IMR-90 (cell line): ENCODE results near the gene UNC93B1. TPM values are rescaled to one million over a fixed set of nuclear protein-coding genes. Genes with fewer than 3 reads are reported as not detected.

Experiments used
- ATAC-seq: fragments of 200-7000 bp; cut with Tn5 transposase; 2 replicates; pipeline ENCODE4 v1.9.1; 2020; ENCODE audit warnings: low read depth, mild to moderate bottlenecking, moderate library complexity
- BruUV-seq: library from RNA; stranded (reverse); fragments of 400-500 nt; replicated peaks from 2 replicates; lab custom pipeline; 2021; lab: Mats Ljungman, UMichigan
- CTCF ChIA-PET: fragments of 300-600 bp; formaldehyde crosslinking; extraction: SDS; loops from one replicate; lab custom pipeline; 2021; ENCODE audit warnings: antibody characterized with exemption; lab: Yijun Ruan, JAX
- POLR2A ChIA-PET: fragments of 300-600 bp; sonication (Branson Sonifier 250); formaldehyde crosslinking; loops from one replicate; lab custom pipeline; 2022; ENCODE audit warnings: antibody characterized with exemption; ENCODE audit not compliant: unreplicated experiment; lab: Charles Lee
- DNase-seq: peaks from one replicate; pipeline ENCODE4 v3.0.0; 2013
- H2AFZ ChIP-seq: replicated peaks from 2 replicates; pipeline ENCODE3; 2013; ENCODE audit warnings: low read length, mild to moderate bottlenecking; ENCODE audit not compliant: poor library complexity
- H2AK5ac ChIP-seq: 2 replicates; pipeline ENCODE4 v1.6.1; 2013; ENCODE audit warnings: low read depth, low read length, inconsistent platforms
- H2AK9ac ChIP-seq: replicated peaks from 2 replicates; pipeline ENCODE3; 2013; ENCODE audit warnings: mild to moderate bottlenecking, low read depth, low read length, moderate library complexity; ENCODE audit not compliant: poor library complexity
- H2BK120ac ChIP-seq: 2 replicates; pipeline ENCODE4 v1.6.1; 2013; ENCODE audit warnings: low read depth, low read length, inconsistent platforms
- H2BK15ac ChIP-seq: 3 replicates; pipeline ENCODE4 v1.6.1; 2013; ENCODE audit warnings: low read depth, low read length, inconsistent platforms
- H2BK20ac ChIP-seq: 2 replicates; pipeline ENCODE4 v1.6.1; 2013; ENCODE audit warnings: low read depth, mild to moderate bottlenecking, inconsistent platforms, low read length, moderate library complexity
- H2BK5ac ChIP-seq: 2 replicates; pipeline ENCODE4 v1.6.1; 2013; ENCODE audit warnings: mild to moderate bottlenecking, low read depth, low read length, inconsistent platforms; ENCODE audit not compliant: poor library complexity, severe bottlenecking
- H3K14ac ChIP-seq: replicated peaks from 2 replicates; pipeline ENCODE4 v1.6.1; 2013; ENCODE audit warnings: low read depth, low read length, inconsistent platforms
- H3K18ac ChIP-seq: 2 replicates; pipeline ENCODE4 v1.6.1; 2013; ENCODE audit warnings: low read depth, low read length, control low read depth
- H3K23ac ChIP-seq: 2 replicates; pipeline ENCODE4 v1.6.1; 2013; ENCODE audit warnings: low read depth, low read length, inconsistent platforms
- H3K27ac ChIP-seq: 2 replicates; pipeline ENCODE4 v1.5.1; 2013; ENCODE audit warnings: mild to moderate bottlenecking, control low read depth, low read length; ENCODE audit not compliant: insufficient read depth
- H3K27me3 ChIP-seq: 2 replicates; pipeline ENCODE4 v1.6.1; 2013; ENCODE audit warnings: low read length; ENCODE audit not compliant: control insufficient read depth, insufficient read depth
- H3K36me3 ChIP-seq: 2 replicates; pipeline ENCODE4 v1.6.1; 2013; ENCODE audit warnings: low read length, mixed read lengths; ENCODE audit not compliant: control insufficient read depth, insufficient read depth
- H3K4ac ChIP-seq: 2 replicates; pipeline ENCODE4 v1.6.1; 2013; ENCODE audit warnings: low read depth, low read length, inconsistent platforms
- H3K4me1 ChIP-seq: 2 replicates; pipeline ENCODE4 v1.6.1; 2013; ENCODE audit warnings: low read length, mixed read lengths; ENCODE audit not compliant: control insufficient read depth, insufficient read depth
- H3K4me2 ChIP-seq: 2 replicates; pipeline ENCODE4 v1.6.1; 2013; ENCODE audit warnings: low read depth, mild to moderate bottlenecking, control low read depth, low read length, moderate library complexity
- H3K4me3 ChIP-seq: 2 replicates; pipeline ENCODE4 v1.5.1; 2013; ENCODE audit warnings: low read depth, mild to moderate bottlenecking, control low read depth, low read length, moderate library complexity; ENCODE audit not compliant: insufficient read depth
- H3K56ac ChIP-seq: 2 replicates; pipeline ENCODE4 v1.6.1; 2013; ENCODE audit warnings: low read length, inconsistent platforms; ENCODE audit not compliant: insufficient read depth; ENCODE audit errors: extremely low read depth
- H3K79me1 ChIP-seq, 2 experiments: 2 replicates each; pipeline ENCODE4 v1.6.1; 2013; ENCODE audit warnings: low read length in 2 of 2, inconsistent platforms in 1 of 2, low read depth in 1 of 2
- H3K9ac ChIP-seq: 2 replicates; pipeline ENCODE4 v1.6.1; 2013; ENCODE audit warnings: low read depth, low read length, control low read depth
- H3K9me1 ChIP-seq: 2 replicates; pipeline ENCODE4 v1.6.1; 2013; ENCODE audit warnings: low read length, inconsistent platforms; ENCODE audit not compliant: insufficient read depth
- H3K9me3 ChIP-seq: 2 replicates; pipeline ENCODE4 v1.6.1; 2013; ENCODE audit warnings: low read length; ENCODE audit not compliant: control insufficient read depth, insufficient read depth
- H4K20me1 ChIP-seq: 2 replicates; pipeline ENCODE4 v1.6.1; 2013; ENCODE audit warnings: low read length, inconsistent platforms; ENCODE audit not compliant: insufficient read depth
- H4K5ac ChIP-seq: 2 replicates; pipeline ENCODE4 v1.6.1; 2013; ENCODE audit warnings: mild to moderate bottlenecking, low read depth, low read length, control low read depth
- H4K8ac ChIP-seq, 2 experiments: 2 replicates each; pipeline ENCODE4 v1.6.1; 2013; ENCODE audit warnings: low read depth in 2 of 2, low read length in 2 of 2, control low read depth in 1 of 2, inconsistent platforms in 1 of 2
- H4K91ac ChIP-seq: 2 replicates; pipeline ENCODE4 v1.6.1; 2013; ENCODE audit warnings: low read depth, low read length, inconsistent platforms; ENCODE audit not compliant: insufficient read depth
- BHLHE40 ChIP-seq: fragments of 150-350 bp; IDR thresholded peaks from 2 replicates; pipeline ENCODE4 v1.6.1; 2016; ENCODE audit warnings: mild to moderate bottlenecking, low read depth, low read length
- CHD1 ChIP-seq: IDR thresholded peaks from 2 replicates; pipeline ENCODE4 v1.6.1; 2012; ENCODE audit warnings: low read depth, low read length, improper control_type of control experiment
- MXI1 ChIP-seq: IDR thresholded peaks from 2 replicates; pipeline ENCODE4 v1.6.1; 2012; ENCODE audit warnings: low read depth, mild to moderate bottlenecking, low read length, moderate library complexity, borderline replicate concordance
- SMC3 ChIP-seq: fragments of 150-350 bp; IDR thresholded peaks from 2 replicates; pipeline ENCODE4 v1.6.1; 2016; ENCODE audit warnings: low read depth, mild to moderate bottlenecking, antibody characterized with exemption, low read length, moderate library complexity
- USF2 ChIP-seq: fragments of 150-350 bp; IDR thresholded peaks from 2 replicates; pipeline ENCODE4 v1.6.1; 2017; ENCODE audit warnings: mild to moderate bottlenecking, antibody characterized with exemption, low read length, low read depth
- WGBS, 2 experiments: methylation state at CpG; one replicate each; pipeline versions ENCODE4 v1.1.5 to v1.1.7; 2013; ENCODE audit warnings: missing lambda C conversion rate in 2 of 2; ENCODE audit not compliant: insufficient read length in 1 of 2; ENCODE audit errors: extremely low coverage in 2 of 2; 5-methylcytosine and 5-hydroxymethylcytosine counted together
- dilution Hi-C: fragments of 300-500 bp; cut with HindIII; formaldehyde crosslinking; loops from one replicate; pipeline ENCODE4 v1.14.3; 2018; ENCODE audit warnings: low sequenced_read_pairs; ENCODE audit not compliant: unreplicated experiment
- in situ Hi-C: fragments of 300-500 bp; cut with MboI; formaldehyde crosslinking; loops from 3 replicates; pipeline ENCODE4 v1.14.3; 2019; ENCODE audit warnings: low sequenced_read_pairs, inconsistent platforms, mixed read lengths
- intact Hi-C: fragments of 100-400 bp; cut with micrococcal nuclease; formaldehyde crosslinking; loops from 2 replicates; pipeline ENCODE4 v1.10.0; 2022
- polyA plus RNA-seq, 3 experiments: library from polyadenylated mRNA; depleted of rRNA; stranded (reverse); fragments of >200 nt; gene quantifications; 2 replicates each; pipeline ENCODE4 v1.2.3, GENCODE V29; 2012; ENCODE audit warnings: low replicate concordance in 1 of 3
- total RNA-seq: library from RNA; depleted of rRNA; stranded (reverse); fragments of >200 nt; gene quantifications from 2 replicates; pipeline ENCODE4 v1.2.3, GENCODE V29; 2012

The UNC93B1 gene
- total and polyA plus RNA-seq, 2 of the 4 experiments (the other 2 are of a cell fraction): 10.9 to 19.2 TPM

GRCh38 chr11:68040957-68041591 lies 37.2 kb upstream of the UNC93B1 start:
- in situ Hi-C loops (no loop called here), dilution Hi-C loops (no loop called here), intact Hi-C loops (no loop called here)
- CTCF ChIA-PET: no interaction called here
- Histone ChIP-seq H2BK5ac (peak overlapping the region; percentile 88), H3K4me2 (peak overlapping the region; percentile 95), H3K36me3 (peaks cover 27% of the 10 kb centered on the region), H3K4me3 (peak overlapping the region; percentile 74; the same call in 1 of the 2 replicates), H2AK5ac (peak overlapping the region; percentile 90), H3K23ac (0 out of 2 replicates have a peak overlapping the region, but pooled peaks have one; percentile 52), H3K4me1 (peaks cover 25% of the 10 kb centered on the region), H2BK120ac (0 out of 2 replicates have a peak overlapping the region, but pooled peaks have one; percentile 57), H4K8ac (peak overlapping the region; percentile 80 to 81), H3K56ac (no peak overlapping the region), H3K27ac (peak overlapping the region; percentile 76), H2AFZ (peak overlapping the region; percentile 82), H3K27me3 (no peaks in the 10 kb centered on the region), H3K18ac (no peak overlapping the region), H3K4ac (peak overlapping the region; percentile 95), H2BK15ac (no peak overlapping the region), H4K91ac (peak overlapping the region; percentile 74), H3K14ac (0 out of 2 replicates have a peak overlapping the region, but pooled peaks have one; percentile 55), H3K9me3 (no peaks in the 10 kb centered on the region), H2BK20ac (no peak overlapping the region), H3K9me1 (no peaks in the 10 kb centered on the region), H4K5ac (peak overlapping the region; percentile 85), H4K20me1 (no peaks in the 10 kb centered on the region; the same call in 1 of the 2 replicates), H3K79me1 (peaks cover 7 to 49% of the 10 kb centered on the region in 2 experiments; a peak in 3 of 4 replicates), H3K9ac (peak overlapping the region; percentile 68), H2AK9ac (peak overlapping the region; percentile 94)
- WGBS, 2 experiments: 95% methylated on average over 11 of the region's 23 CpGs; no CpG with 5 or more reads in 1 of the 2 experiments
- DNase-seq (no peak), ATAC-seq (no peak)
- TF ChIP-seq SMC3 (no peak), CHD1 (no peak), MXI1 (no peak), USF2 (no peak), BHLHE40 (no peak)
- POLR2A ChIA-PET: no interaction called here
- no TSS peak for BruUV-seq
